Glomerular endothelial cell (primary cell): ENCODE results near the gene RPS4Y2. TPM values are rescaled to one million over a fixed set of nuclear protein-coding genes. Genes with fewer than 3 reads are reported as not detected.

Experiments
- DNase-seq: peaks from one replicate; pipeline ENCODE4 v3.0.0-alpha.2; 2011; ENCODE audit warnings: low read depth, low spot score; ENCODE audit errors: extremely low read depth
- total RNA-seq: library from RNA; depleted of rRNA; stranded (reverse); fragments of >200 nt; gene quantifications from 2 replicates; pipeline ENCODE4 v1.2.3, GENCODE V29; 2015

RPS4Y2 gene
- total RNA-seq, result not detected in 2 replicates

- DNase-seq, result no peak
Observed at GRCh38 chrY:20755808-20756207, at the start of gene RPS4Y2. TSS of gene RPS4Y2 (plus strand) at chrY:20756108. CDS start at chrY:20756164, 56 bp downstream.

- no peak for DNase-seq
Observed at GRCh38 chrY:20714391-20714790, 41.5 kb upstream of the RPS4Y2 start.

- DNase-seq, result no peak
Observed at GRCh38 chrY:20726184-20726907, 29.6 kb upstream of the RPS4Y2 start.

- no peak for DNase-seq
Observed at GRCh38 chrY:20735200-20735599, 20.7 kb upstream of the RPS4Y2 start.

- DNase-seq, result no peak
Observed at GRCh38 chrY:20739806-20740205, 16.1 kb upstream of the RPS4Y2 start.

- DNase-seq, result no peak
Observed at GRCh38 chrY:20740609-20741008, 15.3 kb upstream of the RPS4Y2 start.

GRCh38 chrY:20745060-20745459 is 10.8 kb upstream of the RPS4Y2 start:
- no peak for DNase-seq

GRCh38 chrY:20746919-20747318 is 9.0 kb upstream of the RPS4Y2 start:
- DNase-seq, result no peak

- no peak for DNase-seq
Observed at GRCh38 chrY:20763869-20764268, 8.0 kb downstream of the RPS4Y2 start.

- no peak for DNase-seq
Observed at GRCh38 chrY:20765117-20765516, 9.2 kb downstream of the RPS4Y2 start.

GRCh38 chrY:20770755-20771154 is 14.8 kb downstream of the RPS4Y2 start:
- DNase-seq, result no peak

- no peak for DNase-seq
Observed at GRCh38 chrY:20776104-20776503, 20.2 kb downstream of the RPS4Y2 start.

- no peak for DNase-seq
Observed at GRCh38 chrY:20780104-20780654, 24.3 kb downstream of the RPS4Y2 start.

- DNase-seq, result no peak
Observed at GRCh38 chrY:20780776-20781175, 24.9 kb downstream of the RPS4Y2 start.

- DNase-seq, result no peak
Observed at GRCh38 chrY:20781408-20781807, 25.5 kb downstream of the RPS4Y2 start.

GRCh38 chrY:20784965-20785364 is 29.1 kb downstream of the RPS4Y2 start:
- no peak for DNase-seq

- DNase-seq, result no peak
Observed at GRCh38 chrY:20787076-20787475, 31.2 kb downstream of the RPS4Y2 start.

- DNase-seq, result no peak
Observed at GRCh38 chrY:20798351-20799049, 42.6 kb downstream of the RPS4Y2 start.

- no peak for DNase-seq
Observed at GRCh38 chrY:20802659-20803058, 46.8 kb downstream of the RPS4Y2 start.

- DNase-seq, result no peak
Observed at GRCh38 chrY:20806243-20806642, 50.3 kb downstream of the RPS4Y2 start.

GRCh38 chrY:20813459-20813858 is 57.6 kb downstream of the RPS4Y2 start:
- DNase-seq, result no peak

- no peak for DNase-seq
Observed at GRCh38 chrY:20814794-20815193, 58.9 kb downstream of the RPS4Y2 start.
